ENCODE results near the gene STXBP4. TPM values are rescaled to one million over a fixed set of nuclear protein-coding genes. Genes with fewer than 3 reads are reported as not detected.

STXBP4 gene
- total RNA-seq, 1 experiment from 2014 or later, result 12.0 TPM

- DNase-seq (ENCODE audit: low spot score) (no peak), ATAC-seq (no peak)
- no peaks in the 10 kb centered on the region for H3K36me3 Mint-ChIP-seq
- TF ChIP-seq GTF2I (CRISPR knock-in tag; conservative IDR thresholded peaks at IDR 0.05) (no peak), PRRX2 (CRISPR knock-in tag; IDR thresholded peaks at IDR 0.05) (no peak), CREM (CRISPR knock-in tag; IDR thresholded peaks at IDR 0.05) (no peak), NR2C2 (CRISPR knock-in tag; IDR thresholded peaks at IDR 0.05) (no peak), HMGA2 (CRISPR knock-in tag; IDR thresholded peaks at IDR 0.05) (no peak), E2F1 (CRISPR knock-in tag; IDR thresholded peaks at IDR 0.05) (no peak), ATF6 (CRISPR knock-in tag; IDR thresholded peaks at IDR 0.05) (no peak), SMAD3 (CRISPR knock-in tag; IDR thresholded peaks at IDR 0.05; ENCODE audit: borderline replicate concordance) (no peak), ARID4B (CRISPR knock-in tag; IDR thresholded peaks at IDR 0.05; ENCODE audit: borderline replicate concordance) (no peak), AR (CRISPR knock-in tag; IDR thresholded peaks at IDR 0.05) (no peak)
- H3K27me3 Mint-ChIP-seq (ENCODE audit: low read depth), result no peaks in the 10 kb centered on the region
- CTCF ChIA-PET, result interaction anchor here (1.1 kb wide), 1 partner anchor 140 kb away, joined by 3 read pairs; no protein-coding TSS in a partner anchor
- H3K27ac Mint-ChIP-seq, result no peak overlapping the region
- POLR2A ChIA-PET, result no interaction called here
- no peaks in the 10 kb centered on the region for H3K9me3 Mint-ChIP-seq
- H3K4me1 Mint-ChIP-seq, result no peaks in the 10 kb centered on the region
- no peak overlapping the region for H3K4me3 Mint-ChIP-seq
These were observed 187.4 kb downstream of the STXBP4 start for GRCh38 chr17:55155856-55156560.

GRCh38 chr17:55157165-55157564 is 188.6 kb downstream of the STXBP4 start:
- Mint-ChIP-seq H3K27ac (no peak overlapping the region), H3K4me3 (no peak overlapping the region), H3K4me1 (no peaks in the 10 kb centered on the region), H3K27me3 (ENCODE audit: low read depth) (no peaks in the 10 kb centered on the region), H3K36me3 (no peaks in the 10 kb centered on the region), H3K9me3 (no peaks in the 10 kb centered on the region)
- no peak for ATAC-seq
- DNase-seq (ENCODE audit: low spot score), result no peak
- TF ChIP-seq ZNF219 (CRISPR knock-in tag; IDR thresholded peaks at IDR 0.05; ENCODE audit: borderline replicate concordance) (no peak), FOXK1 (CRISPR knock-in tag; IDR thresholded peaks at IDR 0.05) (no peak), SMAD3 (CRISPR knock-in tag; IDR thresholded peaks at IDR 0.05; ENCODE audit: borderline replicate concordance) (no peak), IRF1 (CRISPR knock-in tag; IDR thresholded peaks at IDR 0.05) (no peak), NFE2L1 (CRISPR knock-in tag; IDR thresholded peaks at IDR 0.05) (no peak), SMAD4 (CRISPR knock-in tag; IDR thresholded peaks at IDR 0.05) (no peak)
- CTCF ChIA-PET, result no interaction called here
- POLR2A ChIA-PET, result no interaction called here

Data from WTC11 (cell line).